ENCODE results near the gene RIC8B.
"Not testable (repeated sequence)": the region's sequence is repeated elsewhere in the genome, so short reads cannot be mapped to it uniquely, and the experiment has no call there.

The RIC8B gene

GRCh38 chr12:106903241-106903945, 128.9 kb downstream of the RIC8B start:
- DNase-seq (ENCODE audit: low read depth): peak; percentile 68

- DNase-seq (ENCODE audit: low read depth): no peak
Measured at GRCh38 chr12:106906715-106907114, 132.2 kb downstream of the RIC8B start.

- DNase-seq (ENCODE audit: low read depth): no peak
Measured at GRCh38 chr12:106907411-106907810, 132.9 kb downstream of the RIC8B start.

GRCh38 chr12:106907846-106908245, 133.4 kb downstream of the RIC8B start:
- DNase-seq (ENCODE audit: low read depth): no peak

GRCh38 chr12:106908561-106908960, 134.1 kb downstream of the RIC8B start:
- DNase-seq (ENCODE audit: low read depth): no peak

GRCh38 chr12:106910202-106910601, 135.7 kb downstream of the RIC8B start:
- DNase-seq (ENCODE audit: low read depth): no peak

- DNase-seq (ENCODE audit: low read depth): no peak
Measured at GRCh38 chr12:106911581-106911980, 137.1 kb downstream of the RIC8B start.

- DNase-seq (ENCODE audit: low read depth): no peak
Measured at GRCh38 chr12:106913456-106913855, 139.0 kb downstream of the RIC8B start.

- no peak for DNase-seq (ENCODE audit: low read depth)
Measured at GRCh38 chr12:106914796-106915634, 140.5 kb downstream of the RIC8B start.

- DNase-seq (ENCODE audit: low read depth): no peak
Measured at GRCh38 chr12:106915635-106916026, 141.1 kb downstream of the RIC8B start.

GRCh38 chr12:106917503-106917902, 143.0 kb downstream of the RIC8B start:
- no peak for DNase-seq (ENCODE audit: low read depth)

- DNase-seq (ENCODE audit: low read depth): no peak
Measured at GRCh38 chr12:106918746-106919145, 144.3 kb downstream of the RIC8B start.

GRCh38 chr12:106919910-106920544, 145.5 kb downstream of the RIC8B start:
- DNase-seq (ENCODE audit: low read depth): no peak

GRCh38 chr12:106921976-106922375, 147.5 kb downstream of the RIC8B start:
- not testable (repeated sequence) for DNase-seq (ENCODE audit: low read depth)

- DNase-seq (ENCODE audit: low read depth): not testable (repeated sequence)
Measured at GRCh38 chr12:106923594-106923993, 149.1 kb downstream of the RIC8B start.

- DNase-seq (ENCODE audit: low read depth): no peak
Measured at GRCh38 chr12:106924268-106924861, 149.9 kb downstream of the RIC8B start.

- no peak for DNase-seq (ENCODE audit: low read depth)
Measured at GRCh38 chr12:106926657-106927056, 152.2 kb downstream of the RIC8B start.

- DNase-seq (ENCODE audit: low read depth): no peak
Measured at GRCh38 chr12:106934277-106934676, 159.8 kb downstream of the RIC8B start.

Measured in activated T-cell treated with anti-CD3 and anti-CD28 coated beads for 24 hours (primary cell).